ENCODE measurements around the gene EXOC6B. TPM values are rescaled to one million over a fixed set of nuclear protein-coding genes. Genes with fewer than 3 reads are reported as not detected.
A peak's percentile ranks its signal among the peaks of the same experiment; 100 is the strongest.

EXOC6B gene
- total and polyA plus RNA-seq, 5 donors = 17.5 to 127 (median 117) TPM

DNA sequence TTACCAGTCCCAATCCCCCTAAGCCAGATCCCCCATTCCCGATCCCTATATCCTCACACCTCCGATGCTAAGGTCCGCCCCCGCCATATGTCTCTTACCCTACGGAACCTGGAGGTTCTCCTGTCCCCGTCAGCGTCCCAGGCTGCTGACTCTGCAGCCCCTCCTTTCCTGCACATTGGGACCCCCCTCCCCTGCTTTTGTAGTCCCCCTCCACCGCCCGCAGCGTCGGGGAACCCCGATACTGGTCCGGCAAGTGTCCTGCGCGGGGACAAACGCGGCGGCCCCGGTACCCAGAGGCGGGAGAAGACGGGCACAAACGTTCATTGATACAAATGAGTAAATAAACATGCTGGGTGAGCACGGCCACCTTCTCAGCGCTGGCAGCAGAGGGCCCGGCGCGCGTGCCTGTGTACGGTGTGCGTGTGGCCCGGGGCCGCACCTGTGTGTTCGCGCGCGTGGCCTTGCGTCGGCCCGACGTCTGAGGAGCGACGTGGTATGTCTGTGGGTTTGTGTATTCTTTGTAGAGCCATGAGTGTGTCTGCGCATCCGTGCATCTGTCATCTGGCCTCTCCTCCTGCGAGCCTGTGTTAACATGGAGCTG is 676.2 kb downstream of the EXOC6B start:
- under 1% methylated on average over 45 of the region's 45 CpGs for WGBS
- Histone ChIP-seq H3K4me3 (ENCODE audit: low read length) (peak overlapping the region; percentile 68), H3K27ac (ENCODE audit: low read length) (no peak overlapping the region), H3K4me1 (ENCODE audit: control insufficient read depth, insufficient read depth, low read length) (peaks cover 3% of the 10 kb centered on the region), H3K27me3 (ENCODE audit: control insufficient read depth, insufficient read depth) (no peaks in the 10 kb centered on the region), H3K9me3 (ENCODE audit: control insufficient read depth, low read length) (no peaks in the 10 kb centered on the region)
- ATAC-seq = peak; percentile 1 to 3
- intact Hi-C loops (cut with DNase I) = loop anchor here (2.0 to 10.0 kb wide), 8 partner anchors 225 to 605 kb away; no protein-coding TSS in a partner anchor
- DNase-seq = peak in 1 of 3 donors; percentile 70

DNA sequence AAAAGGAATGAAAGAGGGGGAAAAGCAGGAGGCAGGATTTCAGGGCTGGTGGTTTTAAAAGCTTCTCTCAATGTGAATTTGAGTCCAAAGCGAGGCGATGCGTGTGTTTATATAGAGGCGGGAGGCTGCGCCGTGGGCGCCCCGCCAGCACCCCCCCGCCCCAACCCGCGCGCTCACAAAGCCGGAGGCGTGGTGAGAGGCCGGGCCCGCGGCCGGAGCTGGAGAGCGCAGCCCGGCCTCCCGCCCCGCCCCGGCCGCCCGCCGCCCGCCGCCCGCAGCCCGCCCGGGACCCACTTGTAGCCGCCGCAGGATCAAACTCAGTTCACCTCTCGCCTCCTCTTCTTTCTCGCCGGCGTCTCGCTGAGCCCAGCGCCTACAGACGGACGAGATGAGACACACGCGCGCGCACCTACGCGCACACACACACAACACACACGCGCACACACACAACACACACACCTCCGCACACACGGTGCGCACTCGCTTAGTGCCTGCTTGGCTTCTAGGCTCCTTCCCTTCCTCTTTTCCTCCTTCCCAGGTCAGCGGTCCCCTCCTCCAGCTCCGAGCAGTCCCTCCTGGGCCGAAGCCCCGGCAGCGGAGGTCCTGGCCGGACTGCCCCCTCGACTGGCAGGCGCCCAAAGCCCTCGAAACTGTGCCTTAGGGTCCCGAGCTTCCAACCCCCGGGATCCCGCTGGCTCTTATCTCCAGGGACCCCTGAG is 676.8 kb downstream of the EXOC6B start:
- Histone ChIP-seq H3K4me3 (ENCODE audit: low read length) (peak overlapping the region; percentile 68), H3K27me3 (ENCODE audit: control insufficient read depth, insufficient read depth) (no peaks in the 10 kb centered on the region), H3K4me1 (ENCODE audit: control insufficient read depth, insufficient read depth, low read length) (peaks cover 3% of the 10 kb centered on the region), H3K27ac (ENCODE audit: low read length) (no peak overlapping the region), H3K9me3 (ENCODE audit: control insufficient read depth, low read length) (no peaks in the 10 kb centered on the region)
- intact Hi-C loops (cut with DNase I) = loop anchor here in 3 of 4 donors (5.0 to 10.0 kb wide), 4 partner anchors 224 to 544 kb away; no protein-coding TSS in a partner anchor
- WGBS = 1% methylated on average over 64 of the region's 65 CpGs
- ATAC-seq = peak; percentile 28 to 39
- peak; percentile 71 to 89 (median 84) for DNase-seq

DNA sequence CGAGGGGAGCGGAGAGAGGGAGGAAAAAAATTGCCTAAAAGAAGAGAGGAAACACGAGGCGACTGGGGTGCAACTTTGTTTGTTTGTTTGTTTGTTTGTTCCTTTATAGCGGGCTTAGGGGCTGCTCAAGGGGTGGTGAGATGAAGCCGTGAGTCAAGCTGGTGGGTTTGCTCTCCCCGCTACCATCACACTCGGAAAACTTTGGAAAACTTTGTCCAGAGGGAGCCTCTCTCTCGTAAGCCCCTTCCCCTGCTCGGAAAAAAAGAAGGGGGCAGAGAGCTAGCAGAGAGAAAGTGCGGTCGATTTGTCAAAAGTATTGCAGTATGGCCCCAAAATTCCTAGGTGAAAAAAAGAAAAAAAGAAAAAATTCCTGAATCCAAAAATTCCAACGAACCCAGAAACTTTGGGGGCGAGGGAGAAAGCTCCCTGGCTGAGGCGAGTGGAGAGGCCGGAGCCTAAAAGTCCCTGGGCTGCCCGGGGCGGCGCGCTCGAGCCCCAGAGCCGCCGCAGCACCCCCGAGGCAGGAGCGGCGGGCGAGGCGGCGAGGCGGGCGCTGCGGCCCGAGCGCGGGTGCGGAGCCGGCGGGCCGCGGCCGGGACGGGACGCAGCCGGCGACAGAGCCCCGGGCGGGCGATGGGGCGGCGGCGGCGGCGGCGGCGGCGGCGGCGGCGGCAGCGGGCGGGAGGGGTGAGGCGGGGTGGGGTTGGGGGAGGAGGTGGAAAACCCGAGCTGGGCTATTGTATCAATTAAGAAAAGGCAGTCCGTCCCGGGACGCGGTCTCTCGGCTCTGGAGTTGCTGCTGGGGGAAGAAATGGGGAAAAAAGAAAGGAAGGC is 677.6 kb downstream of the EXOC6B start:
- ATAC-seq (no peak), DNase-seq (peak in 2 of 3 donors; percentile 19 to 49)
- intact Hi-C loops (cut with DNase I) = loop anchor here in 3 of 4 donors (5.0 to 10.0 kb wide), 4 partner anchors 223 to 543 kb away; no protein-coding TSS in a partner anchor
- peak overlapping the region; percentile 68 for H3K4me3 ChIP-seq (ENCODE audit: low read length)
- H3K4me1 ChIP-seq (ENCODE audit: control insufficient read depth, insufficient read depth, low read length) = peaks cover 3% of the 10 kb centered on the region
- H3K9me3 ChIP-seq (ENCODE audit: control insufficient read depth, low read length) = no peaks in the 10 kb centered on the region
- no peak overlapping the region for H3K27ac ChIP-seq (ENCODE audit: low read length)
- WGBS = 1% methylated on average over 68 of the region's 68 CpGs
- H3K27me3 ChIP-seq (ENCODE audit: control insufficient read depth, insufficient read depth) = no peaks in the 10 kb centered on the region

DNA sequence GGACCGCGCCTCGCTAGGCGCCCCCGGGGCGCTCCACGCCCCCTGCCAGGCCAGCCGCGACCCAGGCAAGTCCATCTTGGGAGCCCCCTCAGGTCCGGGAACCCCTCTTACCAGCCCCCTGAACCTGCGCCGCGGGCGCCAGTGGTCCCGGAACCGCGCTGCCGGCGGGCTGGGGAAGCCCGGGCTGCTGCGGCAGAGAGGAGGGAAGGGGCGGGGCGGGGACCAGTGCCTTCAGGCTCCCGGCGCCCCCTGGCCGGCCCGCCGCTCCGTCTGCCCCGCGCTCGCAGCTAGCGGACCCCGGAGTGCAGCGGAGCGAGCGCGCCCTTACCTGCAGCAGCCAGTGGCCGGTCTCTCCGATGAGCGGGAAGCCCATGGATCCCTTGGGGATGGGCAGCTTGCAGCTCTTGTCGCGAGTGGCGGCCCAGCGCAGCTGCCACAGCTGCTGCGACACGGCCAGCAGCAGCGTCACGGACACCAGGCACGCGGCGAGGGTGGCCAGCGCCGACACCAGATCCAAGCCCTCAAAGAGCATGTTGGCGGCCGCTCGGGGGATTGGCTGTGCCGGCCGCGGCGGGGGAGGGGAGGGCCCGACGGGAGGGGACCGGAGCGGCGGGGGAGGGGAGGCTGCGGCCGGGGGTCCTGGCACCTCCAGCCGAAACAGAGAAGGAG is 678.4 kb downstream of the EXOC6B start, which contains the start of gene CYP26B1:
CYP26B1 (minus strand) TSS at position 560 of the 669 bp plus-strand sequence; CDS start at position 532, 28 bp downstream.
- H3K27me3 ChIP-seq (ENCODE audit: control insufficient read depth, insufficient read depth) = no peaks in the 10 kb centered on the region
- H3K27ac ChIP-seq (ENCODE audit: low read length) = no peak within 1 kb of the TSS
- WGBS = 1% methylated on average over 69 of the region's 69 CpGs
- H3K9me3 ChIP-seq (ENCODE audit: control insufficient read depth, low read length) = no peaks in the 10 kb centered on the region
- peak within 1 kb of the TSS; percentile 68 for H3K4me3 ChIP-seq (ENCODE audit: low read length)
- intact Hi-C loops (cut with DNase I) = loop anchor here in 3 of 4 donors (5.0 to 10.0 kb wide), 4 partner anchors 223 to 543 kb away; no protein-coding TSS in a partner anchor
- ATAC-seq = no peak
- peak; percentile 71 to 84 (median 83) for DNase-seq
- H3K4me1 ChIP-seq (ENCODE audit: control insufficient read depth, insufficient read depth, low read length) = peaks cover 3% of the 10 kb centered on the region

DNA sequence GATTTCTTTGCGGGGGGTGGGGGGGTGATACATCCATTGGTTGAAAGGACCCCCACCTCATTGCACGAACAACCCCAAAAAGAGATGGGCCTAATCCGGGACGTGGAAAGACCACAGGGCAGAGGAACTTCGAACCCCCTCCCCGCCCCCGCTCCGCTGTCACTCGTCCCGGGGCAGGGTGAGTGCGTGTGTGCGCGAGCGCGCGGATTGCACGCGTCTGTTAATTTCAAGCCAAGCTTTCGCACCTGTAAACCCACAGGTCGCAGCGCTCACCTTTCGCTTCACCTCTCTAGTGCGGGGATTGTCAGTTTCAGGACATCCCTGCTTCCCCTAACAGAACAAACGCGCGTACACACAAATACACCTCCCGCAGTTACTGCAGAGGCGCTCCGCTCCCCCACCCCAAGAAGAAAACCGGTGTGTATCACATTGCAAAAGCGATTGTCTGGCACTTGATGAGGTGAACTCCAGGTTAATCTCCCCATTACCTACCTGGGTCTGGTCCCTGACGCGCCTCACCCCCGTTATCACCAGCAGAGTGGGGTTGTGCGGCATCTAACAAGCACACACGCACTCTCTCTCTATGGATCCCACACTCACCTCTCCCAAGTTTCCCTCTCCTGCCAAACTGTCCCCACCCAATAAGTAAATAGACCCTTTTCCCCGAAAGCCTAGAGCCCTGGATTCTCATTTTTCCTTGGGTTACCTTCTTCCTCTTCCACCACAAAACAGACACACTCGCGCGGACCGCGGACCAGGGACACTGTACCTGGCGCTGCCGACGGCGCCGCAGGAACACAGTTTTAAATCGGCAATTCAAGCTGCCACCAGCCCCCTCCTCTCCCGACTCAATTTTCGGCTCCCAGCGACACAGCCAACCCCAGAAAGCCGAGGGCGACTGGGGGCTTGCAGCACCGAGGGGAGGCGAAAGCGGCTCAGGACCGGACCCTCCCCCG is 679.2 kb downstream of the EXOC6B start:
- 3% methylated on average over 58 of the region's 58 CpGs for WGBS

DNA sequence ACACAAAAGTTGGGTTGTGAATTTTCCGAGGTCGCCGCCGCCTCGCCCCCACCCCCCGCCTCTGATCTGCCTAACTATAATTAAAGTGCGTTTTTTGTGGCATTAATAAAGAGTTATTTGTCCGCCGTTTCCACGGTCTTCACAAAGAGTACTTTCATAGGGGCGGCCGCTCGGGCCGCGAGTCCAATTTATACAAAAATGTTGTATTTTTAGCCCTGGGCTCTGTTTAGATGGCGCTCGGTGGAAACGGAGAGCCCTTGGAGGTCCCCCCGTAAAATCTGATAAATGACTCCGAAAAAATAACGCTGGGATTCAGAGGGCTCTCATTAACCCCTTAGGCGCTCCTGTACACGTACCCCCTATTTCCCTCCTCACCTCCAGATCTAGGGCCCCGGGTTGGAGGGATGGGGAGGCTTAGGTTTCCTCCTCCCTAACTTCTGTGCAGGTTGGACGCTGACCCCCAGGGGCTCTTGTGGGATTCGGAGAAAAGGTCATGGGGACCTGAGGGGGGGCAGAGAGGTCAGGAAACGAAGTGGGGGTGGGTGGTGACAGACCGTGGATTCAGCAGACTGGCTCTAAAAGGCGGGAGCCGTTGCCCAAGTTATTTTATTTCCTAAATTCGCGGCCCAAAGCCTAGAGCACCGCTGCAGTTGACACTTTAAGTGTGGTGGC is 680.0 kb downstream of the EXOC6B start:
- Histone ChIP-seq H3K27me3 (ENCODE audit: control insufficient read depth, insufficient read depth) (no peaks in the 10 kb centered on the region), H3K4me1 (ENCODE audit: control insufficient read depth, insufficient read depth, low read length) (peaks cover 3% of the 10 kb centered on the region), H3K9me3 (ENCODE audit: control insufficient read depth, low read length) (no peaks in the 10 kb centered on the region), H3K27ac (ENCODE audit: low read length) (peak overlapping the region; percentile 13), H3K4me3 (ENCODE audit: low read length) (peak overlapping the region; percentile 68)
- intact Hi-C loops (cut with DNase I) = loop anchor here in 3 of 4 donors (5.0 to 10.0 kb wide), 4 partner anchors 221 to 541 kb away; no protein-coding TSS in a partner anchor
- DNase-seq (no peak), ATAC-seq (no peak)
- WGBS = 1% methylated on average over 33 of the region's 33 CpGs

More for the DNA sequence above, 679.2 kb downstream of the EXOC6B start:
- H3K27ac ChIP-seq (ENCODE audit: low read length) = no peak overlapping the region
- H3K27me3 ChIP-seq (ENCODE audit: control insufficient read depth, insufficient read depth) = no peaks in the 10 kb centered on the region
- intact Hi-C loops (cut with DNase I) = loop anchor here in 3 of 4 donors (5.0 to 10.0 kb wide), 4 partner anchors 222 to 542 kb away; no protein-coding TSS in a partner anchor
- ATAC-seq (no peak), DNase-seq (peak in 1 of 3 donors; percentile 72)
- peak overlapping the region; percentile 68 for H3K4me3 ChIP-seq (ENCODE audit: low read length)
- peaks cover 3% of the 10 kb centered on the region for H3K4me1 ChIP-seq (ENCODE audit: control insufficient read depth, insufficient read depth, low read length)
- H3K9me3 ChIP-seq (ENCODE audit: control insufficient read depth, low read length) = no peaks in the 10 kb centered on the region

DNA sequence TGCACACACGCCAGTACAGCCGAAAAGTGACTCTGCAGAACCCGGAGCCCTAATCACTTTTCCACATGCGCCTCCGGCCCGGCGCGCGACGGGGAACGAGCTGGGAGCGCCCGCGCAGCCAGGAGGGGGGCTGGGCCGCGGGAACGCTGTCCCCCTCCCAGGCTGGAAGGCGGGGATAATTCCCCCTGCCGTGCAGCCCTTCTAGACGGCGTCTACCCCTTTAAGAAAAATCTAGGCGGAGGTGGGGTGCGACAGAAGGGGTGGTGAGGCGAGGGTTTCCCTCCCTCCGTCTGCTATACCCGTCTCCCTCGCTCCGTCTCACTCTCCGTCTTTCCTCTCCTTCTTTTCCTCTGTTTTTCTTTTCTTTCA is 680.6 kb downstream of the EXOC6B start:
- DNase-seq (peak; percentile 50 to 81 (median 81)), ATAC-seq (peak; percentile 23 to 47)
- intact Hi-C loops (cut with DNase I) = loop anchor here in 3 of 4 donors (5.0 to 10.0 kb wide), 4 partner anchors 220 to 540 kb away; no protein-coding TSS in a partner anchor
- WGBS = under 1% methylated on average over 29 of the region's 29 CpGs
- H3K4me3 ChIP-seq (ENCODE audit: low read length) = peak overlapping the region; percentile 68
- H3K9me3 ChIP-seq (ENCODE audit: control insufficient read depth, low read length) = no peaks in the 10 kb centered on the region
- H3K27ac ChIP-seq (ENCODE audit: low read length) = no peak overlapping the region
- no peaks in the 10 kb centered on the region for H3K27me3 ChIP-seq (ENCODE audit: control insufficient read depth, insufficient read depth)
- peaks cover 3% of the 10 kb centered on the region for H3K4me1 ChIP-seq (ENCODE audit: control insufficient read depth, insufficient read depth, low read length)

DNA sequence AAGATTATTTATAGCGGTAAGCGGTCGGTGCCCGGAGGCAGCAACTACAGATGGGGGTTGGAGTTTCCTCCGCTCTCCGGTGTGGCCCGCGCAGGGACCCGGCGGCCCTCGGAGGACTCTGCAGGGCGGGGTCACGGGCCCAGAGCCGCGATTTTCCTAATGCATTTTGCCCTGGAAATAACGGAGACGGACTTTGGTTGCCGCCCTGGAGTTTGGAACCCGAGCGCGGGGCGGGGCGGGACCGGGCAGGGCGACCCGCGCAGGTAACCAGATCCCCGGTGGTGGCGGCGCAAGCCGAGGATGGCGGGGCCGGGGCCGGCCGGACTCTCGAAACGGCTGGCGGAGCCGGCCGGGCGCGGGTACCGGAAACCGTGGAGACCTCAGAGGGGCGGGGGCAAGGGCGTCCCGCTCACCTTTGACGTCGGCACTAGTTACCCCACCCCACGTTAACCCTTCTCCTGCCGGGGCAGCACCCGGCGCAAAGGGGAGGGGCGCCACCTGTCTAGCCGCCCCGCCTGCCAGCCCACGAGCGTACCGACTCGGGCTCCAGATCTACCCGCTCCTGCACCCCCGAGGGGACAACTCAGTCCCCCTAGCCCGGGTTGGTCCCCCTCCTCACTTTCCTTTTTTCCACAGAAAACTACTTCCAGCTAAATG is 681.1 kb downstream of the EXOC6B start:
- peak overlapping the region; percentile 8 for H3K27ac ChIP-seq (ENCODE audit: low read length)
- H3K27me3 ChIP-seq (ENCODE audit: control insufficient read depth, insufficient read depth) = no peaks in the 10 kb centered on the region
- intact Hi-C loops (cut with DNase I) = loop anchor here in 3 of 4 donors (5.0 to 10.0 kb wide), 4 partner anchors 220 to 540 kb away; no protein-coding TSS in a partner anchor

More for the DNA sequence above, 681.1 kb downstream of the EXOC6B start:
- ATAC-seq (peak; percentile 39 to 44), DNase-seq (peak; percentile 76 to 87 (median 86))
- no peaks in the 10 kb centered on the region for H3K9me3 ChIP-seq (ENCODE audit: control insufficient read depth, low read length)
- under 1% methylated on average over 63 of the region's 63 CpGs for WGBS
- H3K4me3 ChIP-seq (ENCODE audit: low read length) = peak overlapping the region; percentile 68
- H3K4me1 ChIP-seq (ENCODE audit: control insufficient read depth, insufficient read depth, low read length) = peaks cover 3% of the 10 kb centered on the region
